Measurements from ENCODE around the gene EFTUD2.

GRCh38 chr17:44880062-44880461, 19.2 kb downstream of the EFTUD2 start:
- TF ChIP-seq POLR2A (IDR thresholded peaks at IDR 0.05) (no peak), CTCF (IDR thresholded peaks at IDR 0.05) (no peak), POLR2AphosphoS5 (IDR thresholded peaks at IDR 0.05) (no peak), EP300 (IDR thresholded peaks at IDR 0.05) (no peak)
